GM12878 (cell line): ENCODE results near the gene RTEL1.

Source experiments
- ATF3 ChIP-seq: IDR thresholded peaks from 2 replicates; pipeline ENCODE4 v1.6.1; 2011; ENCODE audit warnings: low read depth, mild to moderate bottlenecking, low read length, moderate library complexity, borderline replicate concordance; ENCODE audit errors: extremely low read depth
- CTCF ChIP-seq, 3 experiments: IDR thresholded peaks in 2 of 3; conservative IDR thresholded peaks in 1 of 3; 2 replicates each; pipeline ENCODE4 v1.5.1; 2011; ENCODE audit warnings: low read depth in 3 of 3, low read length in 3 of 3, mild to moderate bottlenecking in 3 of 3, control low read depth in 2 of 3, moderate library complexity in 2 of 3, inconsistent platforms in 1 of 3, mixed read lengths in 1 of 3; ENCODE audit not compliant: control insufficient read depth in 2 of 3, insufficient read depth in 1 of 3; ENCODE audit errors: extremely low read depth in 1 of 3
- E2F4 ChIP-seq: IDR thresholded peaks from 2 replicates; pipeline ENCODE4 v1.6.1; 2012; ENCODE audit warnings: low read depth, low read length, improper control_type of control experiment
- EZH2 ChIP-seq: IDR thresholded peaks from 2 replicates; pipeline ENCODE4 v1.6.1; 2012; ENCODE audit warnings: low read depth, mild to moderate bottlenecking, control low read depth, inconsistent platforms, low read length, borderline replicate concordance; ENCODE audit not compliant: control insufficient read depth
- HDAC2 ChIP-seq: fragments of 200-600 bp; sonication (generic); IDR thresholded peaks from 2 replicates; pipeline ENCODE4 v1.6.1; 2017
- POLR2A ChIP-seq: IDR thresholded peaks from 2 replicates; pipeline ENCODE4 v1.6.1; 2011; ENCODE audit warnings: low read depth, mild to moderate bottlenecking, low read length
- POLR2AphosphoS2 ChIP-seq: IDR thresholded peaks from 2 replicates; pipeline ENCODE4 v1.6.1; 2011; ENCODE audit warnings: low read depth, mild to moderate bottlenecking, low read length, improper control_type of control experiment, moderate library complexity
- REST ChIP-seq: IDR thresholded peaks from 2 replicates; pipeline ENCODE4 v1.6.1; 2012; ENCODE audit warnings: mild to moderate bottlenecking, low read depth, low read length
- SIN3A ChIP-seq: IDR thresholded peaks from 2 replicates; pipeline ENCODE4 v1.6.1; 2012; ENCODE audit warnings: low read depth, low read length, improper control_type of control experiment
- SUZ12 ChIP-seq: fragments of 200-600 bp; sonication (generic); IDR thresholded peaks from one replicate; pipeline ENCODE4 v1.6.1; 2018; ENCODE audit warnings: antibody characterized with exemption, mild to moderate bottlenecking; ENCODE audit not compliant: unreplicated experiment
- TCF7 ChIP-seq: IDR thresholded peaks from 2 replicates; pipeline ENCODE4 v1.6.1; 2014; ENCODE audit warnings: antibody characterized with exemption, borderline replicate concordance
- USF2 ChIP-seq: IDR thresholded peaks from 2 replicates; pipeline ENCODE4 v1.6.1; 2011; ENCODE audit warnings: low read depth, low read length, improper control_type of control experiment, borderline replicate concordance
- YY1 ChIP-seq: IDR thresholded peaks from 2 replicates; pipeline ENCODE4 v1.6.1; 2011; ENCODE audit warnings: low read depth, mild to moderate bottlenecking, low read length
- ZZZ3 ChIP-seq: IDR thresholded peaks from 2 replicates; pipeline ENCODE4 v1.6.1; 2011; ENCODE audit warnings: low read depth; ENCODE audit not compliant: control insufficient read depth, insufficient read length

- TF ChIP-seq ZZZ3 (no peak), REST (no peak), EZH2 (no peak), SUZ12 (no peak), USF2 (no peak), HDAC2 (no peak), POLR2A (no peak), POLR2AphosphoS2 (no peak), E2F4 (no peak), TCF7 (no peak), CTCF (IDR thresholded peaks at IDR 0.05 in 2 of 3, conservative IDR thresholded peaks at IDR 0.05 in 1 of 3; ENCODE audit: control insufficient read depth in 2 of 3, extremely low read depth in 1 of 3, insufficient read depth in 1 of 3, low read depth in 3 of 3, low read length in 3 of 3) (no peak), ATF3 (no peak), SIN3A (no peak), YY1 (no peak)
Measured at GRCh38 chr20:63610581-63611435, 47.3 kb upstream of the RTEL1 start.
